Measurements from ENCODE around the gene SETBP1.

- TF ChIP-seq KAT7 (CRISPR knock-in tag; IDR thresholded peaks at IDR 0.05; ENCODE audit: borderline replicate concordance) (no peak), IRF2 (CRISPR knock-in tag; IDR thresholded peaks at IDR 0.05; ENCODE audit: borderline replicate concordance, low read depth) (no peak), STAT6 (CRISPR knock-in tag; conservative IDR thresholded peaks at IDR 0.05; ENCODE audit: low read depth) (no peak)
Measured at GRCh38 chr18:44682871-44683221, 2.2 kb downstream of the SETBP1 start.
